Fibroblast of the conjunctiva (primary cell): ENCODE measurements around the gene EXOC2.
A peak's percentile ranks its signal among the peaks of the same experiment; 100 is the strongest.

Experiments used
- DNase-seq: peaks from one replicate; pipeline ENCODE4 v3.0.0-alpha.2; 2010; ENCODE audit warnings: low read depth

Gene EXOC2

DNA sequence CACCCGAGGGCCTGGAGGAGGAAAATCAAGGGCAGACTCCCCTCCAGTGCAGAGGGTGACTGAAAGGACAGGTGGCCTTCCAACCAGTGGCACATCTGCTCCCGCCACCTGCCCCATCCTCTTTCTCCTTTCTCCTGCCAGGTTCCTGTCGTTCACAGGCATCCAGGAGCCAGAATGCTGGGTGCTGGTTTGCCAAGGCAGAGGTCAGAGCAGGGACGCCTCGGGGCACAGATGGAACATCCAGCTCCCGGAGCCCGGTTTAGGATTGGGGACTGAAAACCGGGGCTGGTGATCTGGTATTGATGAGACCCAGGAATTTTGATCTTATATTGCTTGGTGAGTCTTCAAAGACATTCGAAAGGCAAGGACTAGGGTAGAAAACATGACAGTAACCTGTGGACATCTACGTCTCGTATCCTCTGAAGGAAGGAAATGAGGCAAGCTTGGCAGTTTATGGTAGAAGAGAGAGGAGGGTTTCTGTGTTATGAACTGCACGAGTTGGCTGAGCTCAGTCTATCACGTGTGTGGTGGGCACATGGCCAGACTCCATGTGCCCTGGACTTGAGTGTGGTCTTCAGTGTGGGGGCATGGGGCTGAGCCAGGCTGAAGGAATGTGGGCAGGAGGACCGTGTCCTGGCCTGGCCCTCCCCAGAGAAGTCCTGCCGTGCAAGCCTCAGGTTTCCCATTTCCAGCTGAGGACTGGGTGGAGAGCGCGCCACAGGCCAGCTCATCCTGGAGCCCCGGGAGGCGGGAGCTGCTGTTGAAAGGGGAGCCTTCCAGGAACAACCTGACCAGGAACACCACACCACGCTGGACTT lies 227.2 kb downstream of the EXOC2 start:
- no peak for DNase-seq

DNA sequence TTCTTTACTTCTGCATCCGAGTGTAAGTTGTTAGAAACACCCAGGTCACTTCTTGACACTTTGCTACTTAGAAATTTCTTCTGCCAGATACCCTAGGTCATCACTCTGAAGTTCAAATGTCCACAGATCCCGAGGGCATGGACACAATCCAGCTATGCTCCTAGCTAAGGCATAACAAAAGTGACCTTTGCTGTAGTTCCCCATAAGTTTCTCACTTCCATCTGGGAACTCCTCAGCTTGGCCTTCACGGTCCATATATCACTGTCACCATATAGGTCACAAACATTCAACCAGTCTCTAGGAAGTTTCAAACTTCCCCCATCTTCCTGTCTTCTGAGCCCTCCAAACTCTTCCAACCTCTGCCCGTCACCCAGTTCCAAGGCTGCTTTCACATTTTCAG lies 236.1 kb downstream of the EXOC2 start:
- no peak for DNase-seq

DNA sequence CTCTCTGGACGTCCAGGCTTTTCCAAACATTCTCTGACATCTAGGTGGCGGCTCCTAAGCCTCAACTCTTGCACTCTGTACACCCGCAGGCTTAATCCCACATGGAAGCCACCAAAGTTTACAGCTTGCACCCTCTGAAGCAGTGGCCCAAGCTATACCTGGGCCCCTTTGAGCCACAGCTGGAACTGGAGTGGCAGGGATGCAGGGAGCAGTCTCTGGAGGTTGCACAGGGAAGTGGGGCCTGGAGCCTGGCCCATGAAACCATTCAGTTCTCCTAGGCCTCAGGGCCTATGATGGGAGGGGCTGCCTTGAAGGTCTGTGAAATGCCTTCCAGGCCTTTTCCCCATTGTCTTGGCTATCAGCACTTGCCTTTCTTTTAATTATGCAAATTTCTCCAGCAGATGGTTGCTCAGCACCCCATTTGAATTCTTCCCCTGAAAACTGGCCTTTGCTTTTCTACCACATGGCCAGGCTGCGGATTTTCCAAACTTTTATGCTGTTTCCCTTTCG lies 236.5 kb downstream of the EXOC2 start:
- no peak for DNase-seq

DNA sequence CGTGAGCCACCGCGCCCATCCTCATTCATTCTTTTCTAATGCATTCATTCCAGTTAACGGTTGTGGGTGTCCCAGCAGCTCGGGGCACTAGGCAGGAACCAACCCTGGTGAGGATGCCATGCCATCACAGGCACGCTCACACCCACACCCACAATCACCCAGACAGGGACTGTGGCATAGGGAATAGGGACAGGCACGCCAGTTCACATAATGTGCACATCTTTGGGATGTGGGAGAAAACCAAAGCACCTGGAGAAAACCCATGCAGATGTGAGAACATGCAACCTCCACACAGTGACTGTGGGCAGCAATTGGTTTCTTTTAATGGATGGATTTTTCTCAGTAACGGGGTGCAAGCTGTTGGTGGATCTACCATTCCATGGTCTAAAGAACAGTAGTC lies 237.1 kb downstream of the EXOC2 start:
- no peak for DNase-seq

DNA sequence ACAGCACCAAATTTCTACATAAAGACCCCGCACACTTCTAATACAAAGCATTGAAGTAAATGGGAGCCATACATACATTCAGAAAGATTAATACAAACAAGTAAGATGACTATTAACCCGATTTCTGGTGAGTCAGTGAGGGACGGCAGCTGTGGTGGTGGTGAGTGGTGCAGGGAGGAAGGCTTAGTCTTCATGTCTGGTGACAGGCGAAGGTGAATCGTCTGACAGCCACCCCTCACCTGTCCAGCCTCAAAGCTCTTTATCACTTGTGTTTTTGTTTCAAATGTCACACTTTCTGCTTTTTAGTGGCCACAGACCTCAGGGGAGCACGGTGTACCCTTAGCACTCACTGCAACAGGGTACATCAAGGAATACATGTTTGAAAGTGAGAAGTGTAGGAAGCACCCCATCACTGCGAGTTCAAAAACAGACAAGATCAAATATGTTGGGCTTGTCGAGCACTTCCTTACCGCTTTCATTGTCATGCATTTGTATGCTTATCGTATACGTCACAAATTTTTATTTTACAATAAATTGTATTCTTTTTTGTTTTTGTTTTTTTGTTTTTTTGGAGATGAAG lies 237.8 kb downstream of the EXOC2 start:
- no peak for DNase-seq

DNA sequence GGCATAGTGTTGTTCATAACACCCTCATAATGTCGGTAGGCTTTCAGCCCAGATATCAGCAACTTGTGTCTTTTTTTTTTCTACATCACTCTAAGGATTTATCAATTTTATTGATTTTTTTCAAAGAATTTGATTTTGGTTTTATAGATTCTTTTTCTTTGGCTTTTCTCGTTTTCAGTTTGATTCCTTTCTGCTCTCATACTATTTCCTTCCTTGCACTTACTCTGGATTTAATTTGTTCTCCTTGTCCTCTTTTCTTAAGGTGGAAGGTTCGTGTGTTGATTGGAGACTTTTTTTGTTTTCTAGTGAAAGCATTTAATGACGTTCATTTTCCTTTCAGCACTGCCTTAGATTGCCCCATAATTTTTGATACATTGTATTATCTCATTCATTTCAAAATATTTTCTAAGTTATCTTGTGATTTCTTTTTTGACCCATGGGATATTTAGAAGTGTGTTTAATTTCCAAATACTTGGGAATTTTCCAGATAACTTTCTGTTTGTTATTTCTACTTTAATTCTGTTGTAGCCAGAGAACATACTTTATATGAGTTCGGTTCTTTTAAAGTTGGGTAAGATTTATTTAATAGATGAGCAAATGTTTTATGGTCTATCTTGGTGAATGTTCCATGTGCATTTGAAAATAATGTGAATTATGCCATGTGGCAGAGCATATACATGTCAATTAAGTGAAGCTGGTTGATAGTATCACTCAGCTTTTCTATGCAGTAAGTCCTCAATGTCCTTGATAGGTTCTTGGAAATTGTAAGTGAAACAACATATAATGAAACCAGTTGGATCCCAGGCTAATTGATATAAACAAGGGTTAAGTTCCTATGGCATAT lies 238.6 kb downstream of the EXOC2 start:
- DNase-seq: no peak

DNA sequence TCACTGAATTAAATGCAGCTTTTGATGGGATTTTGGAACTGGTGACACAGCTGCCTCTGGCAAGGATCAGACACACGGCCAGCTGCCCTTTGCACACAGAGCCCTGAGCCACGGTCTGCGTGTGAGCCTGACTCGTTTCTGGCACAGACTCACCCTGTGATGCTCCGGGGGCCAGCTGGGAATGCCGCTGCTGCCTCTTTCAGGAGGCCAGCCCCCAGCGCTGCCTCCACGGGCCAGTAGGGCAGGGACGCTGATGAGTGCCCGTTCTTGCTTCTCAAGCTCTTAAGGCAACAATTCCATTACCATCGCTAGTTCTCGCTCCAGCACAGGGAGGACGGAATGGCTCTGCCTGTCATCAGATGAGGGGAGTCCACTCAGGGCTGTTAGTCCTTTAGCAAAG lies 239.8 kb downstream of the EXOC2 start:
- peak; percentile 40 for DNase-seq

DNA sequence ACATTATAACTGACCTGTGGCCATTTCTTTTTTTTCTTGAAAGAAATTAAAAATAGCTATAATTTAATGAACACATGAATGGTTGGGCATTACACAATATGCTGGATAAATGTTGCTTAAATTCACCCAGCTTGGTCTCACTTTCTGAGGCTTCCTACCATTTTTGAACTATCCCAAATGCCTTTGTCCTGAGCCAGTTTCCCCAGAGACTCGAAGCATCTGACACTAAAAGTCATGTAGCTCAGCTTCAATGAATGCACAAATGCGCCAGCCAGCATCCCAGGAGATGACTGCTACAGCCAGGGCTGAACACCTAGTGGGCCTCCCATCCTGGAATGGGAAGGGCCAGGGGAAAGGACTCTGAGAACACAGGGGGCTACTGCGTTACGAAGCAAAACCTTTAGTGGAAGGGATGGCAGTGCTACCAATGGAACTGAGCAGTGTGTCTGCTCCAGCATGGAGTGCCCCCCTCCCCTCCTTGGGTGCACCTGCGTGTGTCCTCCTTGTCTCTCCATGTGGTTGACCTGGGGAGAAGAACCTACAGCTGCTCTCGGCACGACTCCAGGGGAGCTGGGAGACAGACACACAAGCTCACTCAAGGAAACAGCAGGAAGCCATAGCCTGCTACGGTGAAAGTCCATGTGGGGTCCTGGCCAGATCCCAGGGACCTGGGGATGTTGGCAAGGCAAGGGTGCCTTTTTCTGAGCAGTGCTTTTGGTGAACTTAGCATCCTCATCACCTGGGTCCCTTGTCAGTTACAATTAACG lies 240.5 kb downstream of the EXOC2 start:
- no peak for DNase-seq

DNA sequence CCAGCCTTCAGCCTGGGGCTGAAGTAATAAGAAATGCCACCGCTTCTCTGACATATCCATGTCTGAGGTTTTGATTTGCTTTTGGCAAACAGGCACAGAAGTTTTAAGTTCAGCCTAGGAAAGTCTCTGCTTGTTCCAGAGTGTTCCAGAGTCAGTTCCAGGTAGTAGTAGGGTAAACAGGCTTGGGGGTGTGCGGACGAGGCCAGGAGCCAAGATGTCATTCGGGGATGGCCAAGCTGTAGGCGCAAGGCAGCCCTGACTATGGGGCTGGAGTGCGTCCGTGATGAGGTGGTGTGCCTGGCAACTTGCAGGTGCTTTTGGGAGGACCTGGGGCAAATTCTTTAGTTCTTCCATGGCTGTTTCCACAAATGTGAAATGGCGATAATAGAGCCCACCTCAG lies 241.1 kb downstream of the EXOC2 start:
- no peak for DNase-seq

DNA sequence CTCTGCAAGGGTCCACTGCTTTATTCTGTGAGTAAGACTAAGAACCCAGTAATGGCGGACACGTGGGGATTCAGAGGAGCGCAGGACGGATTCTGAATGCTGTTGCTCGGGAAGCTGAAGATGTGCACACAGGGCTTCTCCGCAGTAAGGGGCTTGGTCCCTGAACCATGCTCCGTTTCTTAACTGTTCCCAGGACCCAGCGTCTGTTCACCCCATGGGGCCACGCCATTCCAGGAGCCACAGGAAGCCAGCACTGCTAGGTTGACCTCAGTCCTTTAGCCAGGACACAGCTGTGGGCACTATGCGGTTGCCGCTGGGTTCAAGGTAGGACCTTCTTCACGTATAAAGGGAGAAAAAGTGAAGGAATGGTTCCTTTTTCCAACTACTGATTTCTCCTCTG lies 241.6 kb downstream of the EXOC2 start:
- no peak for DNase-seq

DNA sequence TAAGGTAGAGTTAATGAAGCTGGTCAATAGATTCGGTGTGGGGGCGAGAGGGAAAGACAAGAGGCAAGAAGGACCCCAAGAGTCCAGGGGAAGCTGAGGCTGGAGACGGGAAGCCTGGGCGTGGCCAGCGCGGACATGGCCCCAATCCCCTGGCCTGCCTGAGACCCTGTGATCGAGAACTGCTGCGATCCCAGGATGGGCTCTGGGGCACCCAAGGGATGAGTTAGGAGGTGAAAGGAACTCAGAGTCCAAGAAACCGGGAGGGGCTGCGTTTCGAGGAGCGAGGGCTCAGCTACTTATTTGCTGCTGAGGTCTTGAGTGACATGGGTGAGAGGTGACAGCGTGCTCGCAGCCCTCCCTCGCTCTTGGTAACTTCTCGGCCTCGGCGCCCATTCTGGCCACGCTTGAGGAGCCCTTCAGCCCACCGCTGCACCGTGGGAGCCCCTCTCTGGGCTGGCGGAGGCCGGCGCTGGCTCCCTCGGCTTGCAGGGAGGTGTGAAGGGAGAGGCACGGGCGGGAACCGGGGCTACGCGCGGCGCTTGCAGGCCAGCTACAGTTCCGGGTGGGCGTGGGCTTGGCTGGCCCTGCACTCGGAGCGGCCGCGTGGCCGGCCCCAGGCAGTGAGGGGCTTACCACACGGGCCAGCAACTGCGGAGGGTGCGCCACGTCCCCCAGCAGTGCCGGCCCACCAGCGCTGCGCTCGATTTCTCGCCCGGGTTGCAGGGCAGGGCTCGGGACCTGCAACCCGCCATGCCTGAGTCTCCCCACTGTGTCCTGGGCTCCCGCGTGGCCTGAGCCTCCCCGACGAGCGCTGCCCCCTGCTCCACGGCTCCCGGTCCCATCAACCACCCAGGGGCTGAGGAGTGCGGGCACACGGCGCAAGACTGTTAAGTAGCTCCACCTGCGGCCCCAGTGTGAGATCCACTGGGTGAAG lies 243.2 kb downstream of the EXOC2 start:
- no peak for DNase-seq

DNA sequence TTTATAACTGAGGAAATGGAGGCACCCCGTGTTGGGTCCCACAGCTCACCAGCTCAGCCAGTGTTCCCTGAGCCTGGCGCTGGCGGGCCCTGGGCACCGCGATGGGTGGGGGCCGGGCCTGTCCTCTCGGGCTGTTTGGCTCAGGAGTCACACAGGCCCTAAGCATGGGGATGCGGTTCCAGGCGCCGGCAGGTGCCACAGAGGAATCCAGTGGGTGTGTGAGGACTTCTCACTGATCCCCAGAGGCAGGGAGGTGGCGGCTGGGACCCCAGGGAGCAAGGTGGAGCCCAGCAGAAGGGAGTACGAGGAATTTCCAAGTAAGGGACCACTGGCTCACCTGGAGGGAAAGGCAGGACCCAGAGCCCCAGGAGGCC lies 243.9 kb downstream of the EXOC2 start:
- no peak for DNase-seq

DNA sequence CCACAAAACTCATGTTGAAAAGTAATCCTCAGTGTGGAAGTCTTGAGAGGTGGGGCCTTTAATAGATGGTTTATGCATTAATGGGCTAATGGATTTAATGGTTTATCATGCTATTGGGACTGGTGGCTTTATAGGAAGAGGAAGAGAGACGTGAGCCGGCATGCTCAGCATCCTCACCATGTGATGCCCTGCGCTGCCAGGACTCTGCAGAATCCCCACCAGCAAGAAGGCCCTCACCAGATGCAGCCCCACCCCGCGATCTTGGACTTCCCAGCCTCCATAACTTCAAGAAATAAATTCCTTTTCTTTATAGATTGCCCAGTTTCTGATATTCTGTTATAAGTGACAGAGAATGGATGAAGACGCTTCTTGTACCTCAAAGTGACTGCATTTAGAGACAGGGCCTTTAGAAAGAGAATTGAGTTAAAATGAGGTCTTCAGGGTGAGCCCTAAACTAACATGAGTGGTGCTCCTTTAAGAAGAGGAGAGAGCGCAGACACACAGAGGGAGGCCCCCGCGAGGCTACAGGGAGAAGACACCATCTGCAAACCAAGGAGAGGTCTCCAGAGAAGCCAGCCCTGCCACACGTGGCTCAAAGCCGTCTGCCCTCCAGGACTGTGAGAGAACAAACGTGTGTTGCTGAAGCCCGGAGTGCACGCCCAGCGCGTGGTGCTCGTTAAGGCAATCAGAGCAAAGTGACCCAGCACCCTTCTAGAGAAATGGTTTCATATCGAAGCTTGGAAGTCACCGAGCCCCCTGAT lies 244.5 kb downstream of the EXOC2 start:
- no peak for DNase-seq

DNA sequence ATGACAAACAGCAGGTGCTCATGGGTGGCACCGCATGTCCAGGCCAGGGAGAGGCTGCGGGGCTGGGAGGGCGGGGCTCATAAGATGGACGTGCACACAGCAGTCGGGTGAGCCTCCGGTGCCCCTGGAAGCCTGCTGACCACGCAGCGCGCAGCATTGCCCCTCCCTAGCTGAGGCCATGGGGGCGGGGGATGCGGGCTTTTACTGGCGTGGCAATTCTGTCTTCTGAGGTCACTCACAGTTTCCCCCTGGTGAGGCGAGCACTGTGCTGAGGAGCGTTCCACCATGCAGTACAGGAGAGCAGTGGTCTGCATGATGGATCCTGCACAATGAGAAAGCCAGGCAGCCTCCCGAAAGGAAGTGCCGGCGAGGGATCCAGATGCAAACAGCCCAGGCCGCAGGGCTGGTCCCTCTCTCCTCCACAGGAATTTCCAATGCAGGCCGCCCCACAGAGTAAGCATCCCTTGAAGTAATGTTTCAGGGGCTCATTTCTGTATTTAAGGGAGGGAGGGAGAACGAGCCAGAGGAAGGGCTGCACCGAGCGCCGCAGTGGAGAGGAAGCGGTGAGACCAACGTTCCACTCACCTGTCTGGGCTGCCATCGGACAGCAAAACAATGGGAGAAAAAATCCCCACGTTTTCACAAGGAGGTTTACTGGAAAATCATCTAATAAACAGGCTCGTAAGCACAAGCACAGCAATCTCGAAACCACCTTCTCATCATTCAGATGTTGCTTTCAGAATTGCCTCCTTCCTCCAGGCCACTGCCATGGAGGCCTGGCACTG lies 245.4 kb downstream of the EXOC2 start:
- no peak for DNase-seq

DNA sequence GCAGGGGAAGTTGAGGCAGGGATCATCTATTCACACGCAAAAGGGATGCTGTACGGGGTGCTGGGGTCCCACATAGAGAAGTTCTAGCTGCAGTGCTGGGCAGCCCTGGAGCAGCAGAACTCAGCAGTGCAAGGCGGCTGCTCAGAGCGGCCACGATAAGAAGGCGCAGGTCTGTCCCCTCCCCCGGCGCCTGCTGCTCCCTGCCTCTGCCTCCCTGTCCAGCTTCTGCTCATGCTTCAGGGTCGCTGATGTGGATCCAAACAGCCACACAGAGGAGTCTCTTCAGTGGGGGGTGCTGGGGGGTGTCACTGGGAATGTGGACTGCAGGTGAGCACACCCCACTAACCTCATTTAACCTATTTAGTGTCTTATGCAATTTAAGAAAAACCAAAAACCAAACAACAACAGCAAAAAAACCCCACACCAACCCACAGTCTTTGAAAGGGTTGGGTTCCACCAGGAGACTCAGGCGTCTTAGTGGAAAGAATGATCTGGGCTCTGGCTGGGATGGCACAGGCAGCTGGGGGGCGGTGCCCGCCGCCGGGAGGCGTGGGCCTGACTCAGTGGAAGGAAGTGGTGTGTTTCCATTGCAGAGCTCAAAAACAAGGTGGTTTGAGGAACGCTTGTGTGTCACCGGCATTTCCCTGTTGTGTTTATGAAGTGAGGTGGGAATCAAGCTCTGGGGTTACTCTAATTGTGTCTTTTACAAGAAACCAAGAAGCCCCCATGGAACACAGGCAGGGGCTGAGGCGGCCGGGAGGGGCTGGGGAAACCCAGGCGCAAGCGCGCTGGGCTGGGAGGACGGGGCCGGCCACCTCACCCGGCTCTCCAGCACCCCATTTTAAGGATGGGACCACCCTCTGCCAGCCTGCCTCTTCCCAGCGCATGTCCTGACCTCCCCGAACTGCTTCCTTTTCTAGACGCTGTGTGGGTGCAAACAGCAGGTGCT lies 246.2 kb downstream of the EXOC2 start:
- DNase-seq: no peak

DNA sequence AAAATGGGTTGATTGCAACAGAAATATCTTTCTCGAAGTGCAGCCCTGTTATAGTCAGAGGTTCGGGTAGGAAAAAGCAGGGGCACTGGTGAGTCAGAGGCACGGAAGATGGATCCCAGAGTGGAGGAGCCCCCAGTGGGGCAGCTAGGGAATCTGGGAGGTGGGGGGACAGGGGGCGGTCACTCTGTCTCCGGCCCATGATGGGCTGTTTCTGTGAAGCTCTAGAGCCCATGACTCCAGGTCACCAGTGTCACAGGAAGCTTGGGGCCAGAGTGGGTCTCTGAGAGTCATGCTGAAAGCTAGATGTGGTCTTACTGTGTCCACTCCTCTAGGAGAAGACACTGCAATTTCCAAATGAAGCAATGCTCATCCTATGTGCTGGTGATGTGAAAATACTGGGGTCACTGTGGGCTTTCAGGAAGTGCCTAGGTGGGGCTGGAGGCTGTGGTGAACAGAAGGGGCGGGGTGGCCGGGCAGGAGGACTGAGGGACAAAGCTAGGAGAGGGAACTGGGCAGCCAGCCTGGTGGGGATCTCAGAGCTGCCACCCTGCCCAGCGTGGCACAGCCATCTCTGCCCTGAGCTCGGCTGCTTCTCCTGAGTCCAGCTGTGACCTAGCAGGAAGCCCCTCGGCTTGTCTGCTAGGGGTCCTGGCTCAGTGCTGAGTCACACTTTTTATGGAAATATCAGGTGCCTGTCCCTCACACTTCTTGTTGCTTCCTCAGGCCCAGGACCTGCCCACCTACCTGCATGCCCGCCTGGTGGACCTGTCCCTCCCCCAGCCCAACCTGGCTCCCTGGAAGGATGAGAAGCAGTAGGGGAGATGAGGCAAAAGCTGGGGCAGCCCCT lies 247.1 kb downstream of the EXOC2 start:
- no peak for DNase-seq

DNA sequence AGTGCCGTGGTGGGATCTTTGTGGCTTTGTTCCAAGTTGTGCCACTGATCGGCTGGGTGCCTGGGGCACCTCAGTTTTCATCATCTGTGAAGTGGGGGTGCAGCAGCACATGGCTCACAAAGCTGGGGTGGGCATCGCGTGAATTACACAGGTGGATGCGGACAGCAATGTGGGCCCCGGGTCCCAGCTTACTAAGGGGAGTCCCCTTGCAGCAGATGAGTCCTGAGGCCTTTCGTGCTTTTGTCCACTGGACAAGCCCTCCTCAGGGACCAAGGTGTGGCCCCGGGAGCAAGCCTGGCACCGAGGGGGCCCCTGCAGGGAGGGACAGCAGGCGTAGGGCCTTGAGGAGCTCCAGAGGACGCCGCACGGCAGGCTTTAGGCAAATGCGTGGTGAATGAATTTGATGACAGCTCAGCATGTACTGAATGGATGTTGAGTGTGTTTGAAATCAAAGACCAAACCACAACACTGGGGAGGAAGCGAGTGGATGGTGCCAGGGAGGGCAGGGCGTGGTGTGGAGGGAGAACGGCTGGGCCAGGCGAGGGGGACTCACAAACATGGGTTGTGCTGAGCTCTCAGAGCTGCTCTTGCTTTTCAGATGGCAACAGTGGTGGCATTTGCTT lies 248.2 kb downstream of the EXOC2 start:
- DNase-seq: no peak
